ENCODE results near the gene MKLN1. TPM values are rescaled to one million over a fixed set of nuclear protein-coding genes. Genes with fewer than 3 reads are reported as not detected.

The MKLN1 gene
- total RNA-seq, 1 donor from 2014 or later, result 66.0 TPM

GRCh38 chr7:131493581-131493980 is 165.9 kb downstream of the MKLN1 start:
- Histone ChIP-seq H3K9me3 (no peaks in the 10 kb centered on the region), H3K27ac (no peak overlapping the region), H3K27me3 (no peaks in the 10 kb centered on the region), H3K4me1 (no peaks in the 10 kb centered on the region), H3K4me3 (no peak overlapping the region), H3K36me3 (peaks cover 21% of the 10 kb centered on the region)
- intact Hi-C loops (cut with DNase I), result no loop called here
- TF ChIP-seq CTCF (IDR thresholded peaks at IDR 0.05), result no peak
- DNase-seq (no peak), ATAC-seq (no peak)

GRCh38 chr7:131494182-131494581 is 166.5 kb downstream of the MKLN1 start:
- no peak overlapping the region for H3K27ac ChIP-seq
- intact Hi-C loops (cut with DNase I), result no loop called here

GRCh38 chr7:131495669-131496498 is 168.2 kb downstream of the MKLN1 start:
- TF ChIP-seq CTCF (IDR thresholded peaks at IDR 0.05), result no peak
- H3K4me3 ChIP-seq, result no peak overlapping the region
- intact Hi-C loops (cut with DNase I), result no loop called here
- no peaks in the 10 kb centered on the region for H3K9me3 ChIP-seq
- H3K4me1 ChIP-seq, result no peaks in the 10 kb centered on the region
- H3K27me3 ChIP-seq, result no peaks in the 10 kb centered on the region
- H3K27ac ChIP-seq, result no peak overlapping the region
- H3K36me3 ChIP-seq, result peaks cover 29% of the 10 kb centered on the region
- DNase-seq, result no peak
- ATAC-seq, result no peak

More at GRCh38 chr7:131494182-131494581, 166.5 kb downstream of the MKLN1 start:
- no peak for DNase-seq
- H3K4me3 ChIP-seq, result no peak overlapping the region
- H3K36me3 ChIP-seq, result peaks cover 19% of the 10 kb centered on the region
- no peaks in the 10 kb centered on the region for H3K4me1 ChIP-seq
- TF ChIP-seq CTCF (IDR thresholded peaks at IDR 0.05), result no peak
- H3K9me3 ChIP-seq, result no peaks in the 10 kb centered on the region
- no peak for ATAC-seq
- no peaks in the 10 kb centered on the region for H3K27me3 ChIP-seq

- H3K9me3 ChIP-seq, result no peaks in the 10 kb centered on the region
- TF ChIP-seq CTCF (IDR thresholded peaks at IDR 0.05), result no peak
- no peaks in the 10 kb centered on the region for H3K27me3 ChIP-seq
- ATAC-seq (no peak), DNase-seq (no peak)
- peaks cover under 1% of the 10 kb centered on the region for H3K4me1 ChIP-seq
- peaks cover 29% of the 10 kb centered on the region for H3K36me3 ChIP-seq
- intact Hi-C loops (cut with DNase I), result no loop called here
- H3K27ac ChIP-seq, result no peak overlapping the region
- no peak overlapping the region for H3K4me3 ChIP-seq
Observed at GRCh38 chr7:131497454-131497853, 169.8 kb downstream of the MKLN1 start.

GRCh38 chr7:131498237-131498885 is 170.7 kb downstream of the MKLN1 start:
- Histone ChIP-seq H3K27ac (no peak overlapping the region), H3K36me3 (peaks cover 29% of the 10 kb centered on the region), H3K4me3 (no peak overlapping the region), H3K9me3 (no peaks in the 10 kb centered on the region), H3K4me1 (peaks cover 9% of the 10 kb centered on the region), H3K27me3 (no peaks in the 10 kb centered on the region)
- TF ChIP-seq CTCF (IDR thresholded peaks at IDR 0.05), result no peak
- no peak for DNase-seq
- ATAC-seq, result no peak
- intact Hi-C loops (cut with DNase I), result no loop called here
